Neural progenitor cell (in vitro differentiated cells): ENCODE data around the gene PPM1N.

Source experiments
- EZH2phosphoT487 ChIP-seq: fragments of 200-600 bp; sonication (generic); IDR thresholded peaks from 2 replicates; pipeline ENCODE4 v1.6.1; 2017; ENCODE audit warnings: antibody characterized with exemption
- TF ChIP-seq, protein P1 (sequence below): fragments of 200-600 bp; sonication (generic); IDR thresholded peaks from 2 replicates; pipeline ENCODE4 v1.5.1; 2017; ENCODE audit warnings: antibody characterized with exemption, mild to moderate bottlenecking

DNA sequence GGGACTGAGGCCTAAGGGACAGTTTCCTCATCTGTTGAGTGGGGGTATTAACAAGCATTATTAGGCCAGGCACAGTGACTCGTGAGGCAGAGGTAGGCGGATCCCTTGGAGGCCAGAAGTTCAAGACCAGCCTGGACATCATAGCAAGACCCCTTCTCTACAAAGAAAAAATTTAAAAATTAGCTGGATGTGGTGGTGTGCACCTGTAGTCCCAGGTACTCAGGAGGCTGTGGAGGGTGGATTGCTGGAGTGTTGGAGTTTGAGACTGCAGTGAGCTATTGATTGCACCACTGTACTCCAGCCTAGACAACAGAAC, 41.8 kb upstream of the PPM1N start:
- TF ChIP-seq, protein P1, sequence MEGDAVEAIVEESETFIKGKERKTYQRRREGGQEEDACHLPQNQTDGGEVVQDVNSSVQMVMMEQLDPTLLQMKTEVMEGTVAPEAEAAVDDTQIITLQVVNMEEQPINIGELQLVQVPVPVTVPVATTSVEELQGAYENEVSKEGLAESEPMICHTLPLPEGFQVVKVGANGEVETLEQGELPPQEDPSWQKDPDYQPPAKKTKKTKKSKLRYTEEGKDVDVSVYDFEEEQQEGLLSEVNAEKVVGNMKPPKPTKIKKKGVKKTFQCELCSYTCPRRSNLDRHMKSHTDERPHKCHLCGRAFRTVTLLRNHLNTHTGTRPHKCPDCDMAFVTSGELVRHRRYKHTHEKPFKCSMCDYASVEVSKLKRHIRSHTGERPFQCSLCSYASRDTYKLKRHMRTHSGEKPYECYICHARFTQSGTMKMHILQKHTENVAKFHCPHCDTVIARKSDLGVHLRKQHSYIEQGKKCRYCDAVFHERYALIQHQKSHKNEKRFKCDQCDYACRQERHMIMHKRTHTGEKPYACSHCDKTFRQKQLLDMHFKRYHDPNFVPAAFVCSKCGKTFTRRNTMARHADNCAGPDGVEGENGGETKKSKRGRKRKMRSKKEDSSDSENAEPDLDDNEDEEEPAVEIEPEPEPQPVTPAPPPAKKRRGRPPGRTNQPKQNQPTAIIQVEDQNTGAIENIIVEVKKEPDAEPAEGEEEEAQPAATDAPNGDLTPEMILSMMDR, result no peak
- no peak for TF ChIP-seq EZH2phosphoT487
